HepG2 (cell line): ENCODE results near the gene ZNF507. TPM values are rescaled to one million over a fixed set of nuclear protein-coding genes. Genes with fewer than 3 reads are reported as not detected.
A peak's percentile ranks its signal among the peaks of the same experiment; 100 is the strongest.

Experiments used
- ATAC-seq: fragments of 200-7000 bp; cut with Tn5 transposase; 3 replicates; pipeline ENCODE4 v1.9.1; 2020; ENCODE audit warnings: mild to moderate bottlenecking, moderate library complexity
- BruUV-seq: library from RNA; stranded (reverse); fragments of 400-500 nt; replicated peaks from 2 replicates; lab custom pipeline; 2021; lab: Mats Ljungman, UMichigan
- CTCF ChIA-PET: fragments of 300-600 bp; formaldehyde crosslinking; extraction: SDS; loops from one replicate; lab custom pipeline; 2021; ENCODE audit warnings: low total read pairs, inconsistent platforms, low intra/inter-chr PET ratio; lab: Yijun Ruan, JAX
- POLR2A ChIA-PET: fragments of 350-600 bp; sonication (Branson Sonifier 250); formaldehyde crosslinking; loops from one replicate; lab custom pipeline; 2020; ENCODE audit warnings: antibody characterized with exemption, inconsistent platforms; lab: Yijun Ruan, JAX
- DNase-seq: peaks from one replicate; pipeline ENCODE4 v3.0.0-alpha.2; 2015; ENCODE audit warnings: low spot score
- FAIRE-seq: peaks from 3 replicates; lab custom pipeline; 2011; peaks lifted over from hg19 to GRCh38; lab: Jason Lieb, UNC
- H2AFZ ChIP-seq: one replicate; pipeline ENCODE4 v1.6.1; 2011; ENCODE audit warnings: low read length, inconsistent platforms
- H3K27ac ChIP-seq: fragments of 300-600 bp; 3 replicates; pipeline ENCODE4 v1.8.0; 2011; ENCODE audit warnings: mixed run types, mild to moderate bottlenecking, mixed read lengths, low read length, inconsistent platforms; ENCODE audit not compliant: insufficient read depth; ENCODE audit errors: extremely low read length
- H3K27me3 ChIP-seq, 2 experiments: fragments of 200-600 bp in 1 of 2; 2 replicates in 1 of 2; 3 replicates in 1 of 2; pipeline versions ENCODE4 v1.6.0 to v1.8.0; 2011; ENCODE audit warnings: low read length in 2 of 2, mild to moderate bottlenecking in 2 of 2, moderate library complexity in 2 of 2, inconsistent platforms in 1 of 2; ENCODE audit not compliant: insufficient read depth in 2 of 2, control insufficient read depth in 1 of 2
- H3K36me3 ChIP-seq, 2 experiments: fragments of 200-600 bp in 1 of 2; replicated peaks in 1 of 2; 2 replicates in 1 of 2; 3 replicates in 1 of 2; pipeline versions ENCODE4 v1.5.1 to v1.8.0; 2011; ENCODE audit warnings: low read length in 2 of 2, inconsistent platforms in 1 of 2; ENCODE audit not compliant: insufficient read depth in 2 of 2, control insufficient read depth in 1 of 2
- H3K4me1 ChIP-seq: 2 replicates; pipeline ENCODE4 v1.5.1; 2012; ENCODE audit warnings: low read length, inconsistent platforms; ENCODE audit not compliant: insufficient read depth
- H3K4me2 ChIP-seq: 2 replicates; pipeline ENCODE4 v1.6.0; 2011; ENCODE audit warnings: low read depth, low read length, inconsistent platforms
- H3K4me3 ChIP-seq, 3 experiments: fragments of 200-600 bp in 1 of 3; sonication (generic), shearing (Covaris generic) in 1 of 3; replicated peaks in 1 of 3; 2 replicates each; pipeline ENCODE4 v1.5.1; 2011 to 2016; ENCODE audit warnings: low read length in 3 of 3, inconsistent platforms in 2 of 3, low read depth in 2 of 3, mild to moderate bottlenecking in 2 of 3, control low read depth in 1 of 3, mixed read lengths in 1 of 3; ENCODE audit not compliant: insufficient read depth in 1 of 3
- H3K79me2 ChIP-seq: one replicate; pipeline ENCODE4 v1.6.1; 2011; ENCODE audit warnings: low read length, inconsistent platforms; ENCODE audit not compliant: insufficient read depth
- H3K9ac ChIP-seq: 2 replicates; pipeline ENCODE4 v1.6.0; 2011; ENCODE audit warnings: mild to moderate bottlenecking, low read depth, low read length, inconsistent platforms; ENCODE audit not compliant: insufficient read depth
- H3K9me3 ChIP-seq: 2 replicates; pipeline ENCODE4 v1.5.1; 2012; ENCODE audit warnings: mild to moderate bottlenecking, low read length
- H4K20me1 ChIP-seq: 2 replicates; pipeline ENCODE4 v1.6.0; 2011; ENCODE audit warnings: inconsistent platforms, mild to moderate bottlenecking, low read length, moderate library complexity; ENCODE audit not compliant: insufficient read depth
- KLF9 ChIP-seq: IDR thresholded peaks from 2 replicates; pipeline ENCODE4 v1.6.1; 2016; ENCODE audit warnings: low read depth
- NFKBIZ ChIP-seq: IDR thresholded peaks from 2 replicates; pipeline ENCODE4 v1.6.1; 2018; ENCODE audit warnings: missing genetic modification reagents, missing compliant biosample characterization
- POLR2AphosphoS5 ChIP-seq: IDR thresholded peaks from 2 replicates; pipeline ENCODE4 v1.6.1; 2012; ENCODE audit warnings: low read depth, low read length
- RBFOX2 ChIP-seq: fragments of 200-400 bp; formaldehyde crosslinking; IDR thresholded peaks from 2 replicates; pipeline ENCODE4 v1.6.1; 2017; ENCODE audit warnings: low read depth, mild to moderate bottlenecking, low read length
- ZC3H13 ChIP-seq: sonication (generic); formaldehyde crosslinking; IDR thresholded peaks from 2 replicates; pipeline ENCODE4 v1.8.1; 2023; ENCODE audit warnings: mild to moderate bottlenecking, missing genetic modification reagents, moderate library complexity
- ZNF264 ChIP-seq: sonication (generic); formaldehyde crosslinking; IDR thresholded peaks from 2 replicates; pipeline ENCODE4 v1.4.0; 2020; ENCODE audit warnings: missing genetic modification reagents
- WGBS: methylation state at CpG from one replicate; pipeline ENCODE4 v1.1.6; 2017; ENCODE audit warnings: low lambda C conversion rate; 5-methylcytosine and 5-hydroxymethylcytosine counted together
- in situ Hi-C: cut with HindIII; loops from 2 replicates; pipeline ENCODE4 v1.10.0; 2017; ENCODE audit warnings: low pct_unique_long_range_greater_than_20kb; ENCODE audit not compliant: extremely low pct_ligation_motif_present
- intact Hi-C: fragments of 100-400 bp; cut with micrococcal nuclease; formaldehyde crosslinking; loops from one replicate; pipeline ENCODE4 v1.10.0; 2022; ENCODE audit not compliant: unreplicated experiment
- polyA plus RNA-seq, 8 experiments: library from polyadenylated mRNA; depleted of rRNA in 3 of 8; stranded (reverse) in 7 of 8; unstranded in 1 of 8; fragments of >200 nt; fragmentation: Illumina TruSeq in 4 of 8; extraction: Trizol in 4 of 8; gene quantifications; 2 replicates each; pipeline versions ENCODE4 v1.2.1 to v1.2.3, GENCODE V29; 2011 to 2016; ENCODE audit warnings: low read depth in 4 of 8, missing spikeins in 1 of 8, mixed read lengths in 1 of 8; ENCODE audit not compliant: insufficient read depth in 1 of 8
- total RNA-seq, 5 experiments: library from RNA; depleted of rRNA; stranded (reverse); fragments of >200 nt; fragmentation: Illumina TruSeq; extraction: Trizol; gene quantifications; 2 replicates each; pipeline ENCODE4 v1.2.3, GENCODE V29; 2016; ENCODE audit warnings: low read depth in 1 of 5
- TF ChIP-seq, protein P1 (sequence below): sonication (generic); formaldehyde crosslinking; IDR thresholded peaks from 2 replicates; pipeline ENCODE4 v1.5.1; 2020; ENCODE audit warnings: missing genetic modification reagents, mild to moderate bottlenecking, borderline replicate concordance

The ZNF507 gene
- total and polyA plus RNA-seq, 2 of the 13 experiments (the other 11 are each of a cell fraction or from before 2014, with no cell fraction given) = 7.3 to 10.9 TPM

- TF ChIP-seq, protein P1, sequence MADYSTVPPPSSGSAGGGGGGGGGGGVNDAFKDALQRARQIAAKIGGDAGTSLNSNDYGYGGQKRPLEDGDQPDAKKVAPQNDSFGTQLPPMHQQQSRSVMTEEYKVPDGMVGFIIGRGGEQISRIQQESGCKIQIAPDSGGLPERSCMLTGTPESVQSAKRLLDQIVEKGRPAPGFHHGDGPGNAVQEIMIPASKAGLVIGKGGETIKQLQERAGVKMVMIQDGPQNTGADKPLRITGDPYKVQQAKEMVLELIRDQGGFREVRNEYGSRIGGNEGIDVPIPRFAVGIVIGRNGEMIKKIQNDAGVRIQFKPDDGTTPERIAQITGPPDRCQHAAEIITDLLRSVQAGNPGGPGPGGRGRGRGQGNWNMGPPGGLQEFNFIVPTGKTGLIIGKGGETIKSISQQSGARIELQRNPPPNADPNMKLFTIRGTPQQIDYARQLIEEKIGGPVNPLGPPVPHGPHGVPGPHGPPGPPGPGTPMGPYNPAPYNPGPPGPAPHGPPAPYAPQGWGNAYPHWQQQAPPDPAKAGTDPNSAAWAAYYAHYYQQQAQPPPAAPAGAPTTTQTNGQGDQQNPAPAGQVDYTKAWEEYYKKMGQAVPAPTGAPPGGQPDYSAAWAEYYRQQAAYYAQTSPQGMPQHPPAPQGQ (CRISPR knock-in tag) = no peak
- TF ChIP-seq KLF9 (CRISPR knock-in tag) (no peak), NFKBIZ (CRISPR knock-in tag) (no peak)
Measured at GRCh38 chr19:32352241-32352630, 6.8 kb downstream of the ZNF507 start (continued).

DNA sequence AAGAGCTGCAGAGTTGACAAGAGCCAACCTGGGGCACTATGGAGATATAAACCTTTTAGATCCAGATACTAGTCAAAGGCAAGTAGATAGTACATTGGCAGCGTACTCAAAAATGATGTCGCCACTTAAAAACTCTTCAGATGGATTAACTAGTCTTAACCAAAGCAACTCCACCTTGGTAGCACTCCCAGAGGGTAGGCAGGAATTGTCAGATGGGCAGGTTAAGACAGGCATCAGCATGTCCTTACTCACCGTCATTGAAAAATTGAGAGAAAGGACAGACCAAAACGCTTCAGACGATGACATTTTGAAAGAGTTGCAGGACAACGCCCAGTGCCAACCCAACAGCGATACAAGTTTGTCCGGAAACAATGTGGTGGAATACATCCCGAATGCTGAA is 8.9 kb downstream of the ZNF507 start:
- ATAC-seq = no peak

More for the DNA sequence above, 8.9 kb downstream of the ZNF507 start:
- no peak overlapping the region for H3K9ac ChIP-seq
- no peak overlapping the region for H3K27ac ChIP-seq
- H3K4me3 ChIP-seq = no peak overlapping the region
- FAIRE-seq (no peak), DNase-seq (no peak)
- H3K4me1 ChIP-seq = peaks cover 26% of the 10 kb centered on the region
- intact Hi-C loops = no loop called here
- WGBS = over 99% methylated on average over 9 of the region's 9 CpGs
- TSS peak; percentile 19 for BruUV-seq
- ChIA-PET CTCF (no interaction called here), POLR2A (no interaction called here)
- TF ChIP-seq ZNF264 (no peak), RBFOX2 (0 out of 2 replicates have a peak, but pooled peaks have one; percentile 16), POLR2AphosphoS5 (0 out of 2 replicates have a peak, but pooled peaks have one; percentile 11), ZC3H13 (0 out of 2 replicates have a peak, but pooled peaks have one; percentile 7)
- H3K36me3 ChIP-seq = peaks cover 15 to 71% of the 10 kb centered on the region in 2 experiments
- H3K27me3 ChIP-seq = no peaks in the 10 kb centered on the region
- H2AFZ ChIP-seq = no peak overlapping the region
- peaks cover 4% of the 10 kb centered on the region; the same call in 1 of the 2 replicates for H4K20me1 ChIP-seq
- in situ Hi-C loops = no loop called here
- H3K79me2 ChIP-seq = peaks cover 34% of the 10 kb centered on the region
- H3K4me2 ChIP-seq = no peak overlapping the region
- no peaks in the 10 kb centered on the region for H3K9me3 ChIP-seq
